Measurements from ENCODE around the gene TNIP1.

The TNIP1 gene, protein sequence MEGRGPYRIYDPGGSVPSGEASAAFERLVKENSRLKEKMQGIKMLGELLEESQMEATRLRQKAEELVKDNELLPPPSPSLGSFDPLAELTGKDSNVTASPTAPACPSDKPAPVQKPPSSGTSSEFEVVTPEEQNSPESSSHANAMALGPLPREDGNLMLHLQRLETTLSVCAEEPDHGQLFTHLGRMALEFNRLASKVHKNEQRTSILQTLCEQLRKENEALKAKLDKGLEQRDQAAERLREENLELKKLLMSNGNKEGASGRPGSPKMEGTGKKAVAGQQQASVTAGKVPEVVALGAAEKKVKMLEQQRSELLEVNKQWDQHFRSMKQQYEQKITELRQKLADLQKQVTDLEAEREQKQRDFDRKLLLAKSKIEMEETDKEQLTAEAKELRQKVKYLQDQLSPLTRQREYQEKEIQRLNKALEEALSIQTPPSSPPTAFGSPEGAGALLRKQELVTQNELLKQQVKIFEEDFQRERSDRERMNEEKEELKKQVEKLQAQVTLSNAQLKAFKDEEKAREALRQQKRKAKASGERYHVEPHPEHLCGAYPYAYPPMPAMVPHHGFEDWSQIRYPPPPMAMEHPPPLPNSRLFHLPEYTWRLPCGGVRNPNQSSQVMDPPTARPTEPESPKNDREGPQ
- total RNA-seq = 57.0 to 1,583 (median 101) reads per million in 17 experiments

DNA sequence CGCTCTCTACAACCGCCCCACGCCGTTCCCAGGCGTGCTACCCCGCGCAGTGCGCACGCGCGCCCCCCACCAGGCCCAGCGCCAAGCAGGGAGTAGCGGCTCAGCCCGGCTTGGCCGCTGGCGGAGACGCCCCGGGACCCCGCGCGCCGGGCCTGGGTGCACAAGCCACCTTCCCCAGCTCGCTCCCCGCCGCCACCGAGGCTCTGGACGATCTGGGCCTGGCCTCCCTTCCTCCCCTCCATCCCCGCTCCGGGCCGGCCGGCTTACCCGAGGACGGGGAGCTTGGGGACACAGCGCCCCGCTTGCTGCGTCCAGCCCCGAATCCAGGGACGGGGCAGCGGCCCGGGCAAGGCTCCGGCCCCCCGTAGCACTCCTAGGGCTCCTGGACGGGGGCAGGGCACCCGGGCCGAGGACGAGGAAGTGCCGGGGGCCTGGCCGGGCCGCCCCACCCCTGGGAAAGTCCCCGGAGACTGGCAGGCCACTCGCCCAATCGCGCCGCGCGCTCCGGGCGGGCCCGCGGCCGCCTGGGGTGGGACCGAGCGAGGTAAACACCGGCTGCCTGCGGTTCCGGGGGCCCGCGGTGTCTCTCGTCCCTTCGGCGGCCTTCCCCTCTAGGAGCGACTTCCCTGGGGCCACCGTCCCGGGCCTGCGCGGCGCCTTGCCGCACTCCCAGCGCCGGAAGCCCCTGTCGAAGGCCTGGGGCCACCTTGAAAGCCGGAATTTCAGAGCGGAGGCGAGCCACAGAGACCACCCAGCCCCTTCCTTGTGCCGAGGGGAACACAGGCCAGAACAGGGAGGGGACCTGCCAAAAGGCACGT lies at the start of gene TNIP1:
Gene TNIP1, minus strand, starts transcription at position 422 of the 818 bp plus-strand sequence. CDS start 15,939 bp downstream, outside the sequence.
- peak; percentile 94 to 98 (median 96) for DNase-seq

- no peak for DNase-seq
Measured at GRCh38 chr5:151130235-151130921, 49.5 kb upstream of the TNIP1 start.

DNA sequence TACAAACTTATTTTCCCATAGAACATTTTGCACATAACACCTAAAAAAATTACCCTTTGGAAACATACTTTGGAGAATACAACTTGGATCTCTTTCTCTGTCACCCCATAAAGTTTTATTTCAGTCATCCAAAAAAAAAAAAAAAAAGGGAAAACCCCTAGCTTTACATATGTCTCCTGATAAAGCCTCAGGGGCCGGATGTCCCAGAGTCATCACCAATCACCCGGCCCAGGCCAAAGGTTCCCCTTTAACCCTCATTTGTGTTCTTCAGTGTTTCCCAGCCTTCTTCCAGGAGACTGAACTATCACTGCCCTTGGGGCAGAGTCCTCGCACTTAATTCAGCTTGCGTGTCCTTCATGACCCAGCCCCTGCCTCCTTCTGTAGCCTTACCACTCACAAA lies 48.0 kb upstream of the TNIP1 start:
- DNase-seq = no peak

DNA sequence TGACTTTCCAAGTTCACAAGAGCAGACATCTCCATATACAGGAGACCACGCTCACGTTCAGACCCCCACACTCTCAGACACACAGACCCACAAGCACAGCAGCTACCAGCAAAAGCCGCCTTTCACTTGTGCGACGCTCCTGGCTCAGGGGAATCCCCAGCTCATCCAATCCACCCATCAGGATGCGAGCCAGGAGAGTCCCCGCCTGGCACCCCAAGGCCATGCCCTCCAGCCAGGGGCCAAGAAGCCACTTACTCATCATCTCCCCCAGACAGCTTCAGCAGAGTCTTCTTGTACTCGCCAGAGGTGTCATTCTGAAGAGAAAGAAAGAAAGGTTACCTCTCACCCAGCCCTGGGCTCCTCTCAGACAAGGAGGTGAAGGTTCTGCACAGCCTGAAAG lies 47.1 kb upstream of the TNIP1 start:
- DNase-seq = no peak

- DNase-seq = peak; percentile 80 to 90 (median 86)
Measured at GRCh38 chr5:151126199-151126645, 45.4 kb upstream of the TNIP1 start.

GRCh38 chr5:151125421-151125820 lies 44.6 kb upstream of the TNIP1 start:
- peak; percentile 64 to 90 (median 78) for DNase-seq

- peak in 1 of 4 experiments; percentile 10 for DNase-seq
Measured at GRCh38 chr5:151123897-151124751, 43.3 kb upstream of the TNIP1 start.

GRCh38 chr5:151122828-151123227 lies 42.0 kb upstream of the TNIP1 start:
- no peak for DNase-seq

DNA sequence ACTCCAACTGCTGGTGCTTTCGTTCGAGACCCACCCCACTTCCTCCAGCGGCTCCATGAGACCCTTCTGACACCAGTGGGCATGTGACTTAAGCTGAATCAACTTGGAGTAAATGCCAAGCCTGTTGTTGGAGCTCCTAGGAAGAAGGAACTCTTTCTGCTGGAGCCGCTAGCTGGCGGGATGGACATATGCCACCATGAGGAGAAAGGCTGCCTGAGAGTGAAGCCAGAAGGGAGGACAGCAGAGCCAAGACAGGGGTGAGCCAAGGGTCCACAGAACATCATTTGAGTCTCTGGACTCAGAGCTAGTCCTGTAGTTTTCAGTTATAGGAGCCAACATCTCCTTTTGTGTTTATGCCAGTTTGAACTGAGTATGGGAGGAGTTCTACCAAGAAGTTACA lies 40.8 kb upstream of the TNIP1 start:
- DNase-seq = no peak

DNA sequence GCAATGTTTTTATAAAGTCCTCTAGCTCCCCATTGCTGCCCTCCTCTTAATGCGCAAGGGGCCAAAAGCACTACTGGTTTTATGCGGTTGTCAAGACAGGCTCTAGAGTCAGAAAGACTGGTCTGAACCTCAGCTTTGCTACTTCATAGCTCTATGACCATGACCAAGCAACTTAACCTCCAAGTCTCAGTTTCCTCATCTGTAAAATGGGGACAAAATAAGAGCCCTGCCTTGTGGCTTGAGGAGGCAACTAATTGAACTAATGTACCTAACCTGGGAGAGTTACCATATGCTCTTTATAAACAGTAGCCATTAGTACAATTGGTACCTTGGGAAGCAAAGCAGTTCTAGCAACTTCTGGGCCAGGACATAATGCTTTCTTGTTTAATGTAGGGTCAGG lies 40.3 kb upstream of the TNIP1 start:
- DNase-seq = no peak

GRCh38 chr5:151118913-151119575 lies 38.2 kb upstream of the TNIP1 start:
- no peak for DNase-seq

DNA sequence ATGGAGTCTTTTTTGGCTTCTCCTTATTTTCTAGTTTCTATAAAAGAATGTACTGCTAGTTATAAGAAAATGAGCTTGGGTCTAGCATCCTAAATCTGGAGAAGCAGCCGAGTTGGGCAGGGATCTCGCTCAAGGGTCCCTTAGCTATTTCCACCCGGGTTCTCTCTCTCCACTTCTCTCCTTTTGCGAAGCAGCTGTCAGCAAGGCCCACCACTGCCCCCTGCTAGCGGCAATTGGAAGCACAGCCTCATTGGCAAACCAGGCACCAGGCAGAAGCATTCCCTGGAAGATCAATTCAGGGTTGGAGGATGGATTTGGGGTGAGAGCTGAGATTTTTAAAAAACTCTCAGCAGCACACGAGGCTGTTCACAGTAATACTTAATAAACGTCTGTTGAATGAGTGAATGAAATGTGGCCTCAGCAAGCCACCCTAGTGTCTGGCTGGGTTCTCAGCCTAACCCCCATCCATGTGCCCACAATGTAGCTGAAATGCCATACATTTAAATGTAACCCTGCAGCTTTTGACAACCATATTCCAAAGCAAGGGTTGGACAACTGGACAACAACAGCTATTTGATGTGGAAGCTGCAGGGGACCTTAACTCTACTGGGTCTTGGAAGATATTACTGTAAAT lies 34.6 kb upstream of the TNIP1 start:
- DNase-seq = peak; percentile 73 to 85 (median 78)

DNA sequence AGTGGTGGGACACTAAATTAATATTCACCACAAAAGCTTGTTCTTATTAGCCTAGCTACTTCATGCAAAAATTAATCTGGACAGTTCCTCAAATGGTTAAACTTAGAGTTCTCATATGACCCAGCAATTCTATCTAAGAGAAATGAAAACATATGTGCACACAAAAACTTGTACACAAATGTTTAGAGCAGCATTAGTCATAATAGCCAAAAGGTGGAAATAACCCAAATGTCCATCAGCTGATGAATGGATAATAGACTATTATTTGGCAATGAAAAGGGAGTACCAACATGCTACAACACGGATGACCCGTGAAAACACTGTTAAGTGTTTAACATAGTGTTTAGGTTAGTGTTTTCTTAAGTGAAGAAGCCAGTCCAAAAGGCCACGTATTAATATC lies 32.8 kb upstream of the TNIP1 start:
- DNase-seq = no peak

DNA sequence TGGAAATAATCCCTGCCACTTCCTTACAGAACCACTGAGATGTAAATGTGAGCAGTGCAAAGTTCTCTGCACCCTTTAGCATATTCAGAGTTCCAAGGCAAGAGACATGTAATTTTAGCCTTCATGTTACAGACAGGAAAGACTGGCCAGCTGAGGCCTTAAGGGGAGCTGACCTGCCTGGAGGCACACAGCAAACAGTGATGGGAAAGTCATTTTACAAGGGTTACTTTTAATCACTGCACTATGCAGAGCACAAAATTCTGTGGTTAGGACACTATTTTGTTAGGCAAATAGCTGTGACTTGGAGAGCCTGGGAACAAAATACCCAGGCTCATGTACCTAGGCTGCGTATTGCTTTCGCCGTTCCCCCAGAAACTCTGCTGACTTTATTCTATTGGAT lies 30.2 kb upstream of the TNIP1 start:
- DNase-seq = no peak

GRCh38 chr5:151110122-151110681 lies 29.4 kb upstream of the TNIP1 start:
- no peak for DNase-seq

GRCh38 chr5:151108566-151108965 lies 27.7 kb upstream of the TNIP1 start:
- DNase-seq = no peak

- no peak for DNase-seq
Measured at GRCh38 chr5:151107738-151108520, 27.1 kb upstream of the TNIP1 start.

DNA sequence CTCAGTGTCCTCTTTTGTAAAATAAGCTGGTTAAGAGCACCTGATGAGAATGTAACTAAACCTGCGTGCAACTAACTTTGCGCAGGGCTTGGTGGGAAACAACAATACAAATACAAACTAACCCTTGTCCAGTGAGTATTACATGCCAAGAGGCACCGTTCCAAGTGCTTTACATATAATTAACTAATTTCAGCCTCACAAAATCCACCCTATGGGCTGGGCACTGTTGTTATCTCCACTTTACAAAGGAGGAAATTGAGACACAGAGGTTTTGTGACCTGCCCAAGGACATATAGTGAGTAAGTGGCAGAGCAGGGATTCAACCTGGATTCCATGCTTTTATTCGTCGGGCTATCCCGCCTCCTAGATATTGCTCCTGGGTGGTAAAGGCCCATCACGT lies 26.2 kb upstream of the TNIP1 start:
- no peak for DNase-seq

GRCh38 chr5:151106509-151106908 lies 25.7 kb upstream of the TNIP1 start:
- no peak for DNase-seq

Data from suppressor macrophage (primary cell).